H9 (cell line): Measurements from ENCODE around the gene CDC37. TPM values are rescaled to one million over a fixed set of nuclear protein-coding genes. Genes with fewer than 3 reads are reported as not detected.

Experiments
- DNase-seq: peaks from one replicate; pipeline ENCODE4 v3.0.0-alpha.2; 2017
- H2AFZ ChIP-seq: one replicate; pipeline ENCODE4 v1.6.1; 2013; ENCODE audit warnings: mild to moderate bottlenecking, low read length, control low read depth, moderate library complexity
- H2AK5ac ChIP-seq: 2 replicates; pipeline ENCODE4 v1.6.1; 2013; ENCODE audit warnings: low read length, control low read depth, mixed read lengths; ENCODE audit not compliant: insufficient read length
- H2BK120ac ChIP-seq: one replicate; pipeline ENCODE4 v1.6.1; 2013; ENCODE audit warnings: low read depth, mild to moderate bottlenecking, low read length, control low read depth, inconsistent platforms; ENCODE audit not compliant: poor library complexity, severe bottlenecking
- H2BK12ac ChIP-seq: 2 replicates; pipeline ENCODE4 v1.6.1; 2013; ENCODE audit warnings: low read length, control low read depth, mixed read lengths, low read depth; ENCODE audit not compliant: insufficient read length
- H2BK15ac ChIP-seq: 2 replicates; pipeline ENCODE4 v1.6.1; 2013; ENCODE audit warnings: low read depth, low read length, control low read depth
- H2BK20ac ChIP-seq: one replicate; pipeline ENCODE4 v1.6.1; 2013; ENCODE audit warnings: low read depth, mild to moderate bottlenecking, low read length, control low read depth, inconsistent platforms; ENCODE audit not compliant: poor library complexity, severe bottlenecking
- H2BK5ac ChIP-seq: 2 replicates; pipeline ENCODE4 v1.6.1; 2013; ENCODE audit warnings: low read length, control low read depth, mixed read lengths; ENCODE audit not compliant: insufficient read length
- H3K14ac ChIP-seq: 2 replicates; pipeline ENCODE4 v1.6.1; 2013; ENCODE audit warnings: low read length, control low read depth; ENCODE audit not compliant: insufficient read depth
- H3K18ac ChIP-seq: 2 replicates; pipeline ENCODE4 v1.6.1; 2013; ENCODE audit warnings: low read depth, mild to moderate bottlenecking, mixed read lengths, low read length, control low read depth; ENCODE audit not compliant: insufficient read length
- H3K23ac ChIP-seq: 2 replicates; pipeline ENCODE4 v1.6.1; 2013; ENCODE audit warnings: low read length, control low read depth, mixed read lengths, low read depth; ENCODE audit not compliant: insufficient read length
- H3K23me2 ChIP-seq: 2 replicates; pipeline ENCODE4 v1.6.1; 2013; ENCODE audit warnings: low read depth, mild to moderate bottlenecking, mixed read lengths, low read length, control low read depth; ENCODE audit not compliant: insufficient read length, poor library complexity, severe bottlenecking
- H3K27ac ChIP-seq: 2 replicates; pipeline ENCODE4 v1.5.1; 2013; ENCODE audit warnings: low read length, control low read depth, mixed read lengths, low read depth; ENCODE audit not compliant: insufficient read length
- H3K27me3 ChIP-seq: 2 replicates; pipeline ENCODE4 v1.6.1; 2013; ENCODE audit warnings: low read length, control low read depth, inconsistent platforms; ENCODE audit not compliant: insufficient read depth
- H3K4ac ChIP-seq: 2 replicates; pipeline ENCODE4 v1.6.1; 2013; ENCODE audit warnings: low read depth, mild to moderate bottlenecking, control low read depth, inconsistent platforms, low read length, moderate library complexity
- H3K4me1 ChIP-seq: 2 replicates; pipeline ENCODE4 v1.6.1; 2013; ENCODE audit warnings: low read length, control low read depth, inconsistent platforms; ENCODE audit not compliant: insufficient read depth
- H3K4me2 ChIP-seq: 2 replicates; pipeline ENCODE4 v1.6.1; 2013; ENCODE audit warnings: low read length, control low read depth, mixed read lengths; ENCODE audit not compliant: insufficient read length, insufficient read depth
- H3K56ac ChIP-seq: 2 replicates; pipeline ENCODE4 v1.6.1; 2013; ENCODE audit warnings: low read depth, mild to moderate bottlenecking, mixed read lengths, low read length, control low read depth; ENCODE audit not compliant: insufficient read length
- H3K79me1 ChIP-seq: 2 replicates; pipeline ENCODE4 v1.6.1; 2013; ENCODE audit warnings: low read depth, mild to moderate bottlenecking, moderate library complexity, low read length, control low read depth, inconsistent platforms; ENCODE audit not compliant: insufficient read depth, poor library complexity, severe bottlenecking
- H3K79me2 ChIP-seq: 2 replicates; pipeline ENCODE4 v1.6.1; 2013; ENCODE audit warnings: low read length, control low read depth, inconsistent platforms; ENCODE audit not compliant: insufficient read depth
- H3K9ac ChIP-seq: 2 replicates; pipeline ENCODE4 v1.6.1; 2013; ENCODE audit warnings: low read length, control low read depth, mixed read lengths; ENCODE audit not compliant: insufficient read length; ENCODE audit errors: extremely low read depth
- H3K9me3 ChIP-seq: one replicate; pipeline ENCODE4 v1.6.1; 2013; ENCODE audit warnings: low read depth, low read length, inconsistent platforms; ENCODE audit not compliant: control insufficient read depth
- H3T11ph ChIP-seq: one replicate; pipeline ENCODE4 v1.6.1; 2013; ENCODE audit warnings: mild to moderate bottlenecking, low read length, control low read depth, inconsistent platforms
- H4K20me1 ChIP-seq: one replicate; pipeline ENCODE4 v1.6.1; 2013; ENCODE audit not compliant: control insufficient read depth, insufficient read length, insufficient read depth
- H4K5ac ChIP-seq: 2 replicates; pipeline ENCODE4 v1.6.1; 2013; ENCODE audit warnings: low read depth, mild to moderate bottlenecking, mixed read lengths, low read length, control low read depth; ENCODE audit not compliant: insufficient read length
- H4K8ac ChIP-seq: replicated peaks from 2 replicates; pipeline ENCODE4 v1.6.1; 2013; ENCODE audit warnings: low read length, control low read depth, mixed read lengths, low read depth; ENCODE audit not compliant: insufficient read length
- H4K91ac ChIP-seq: 2 replicates; pipeline ENCODE4 v1.6.1; 2013; ENCODE audit warnings: low read depth, mild to moderate bottlenecking, moderate library complexity, mixed read lengths, low read length, control low read depth; ENCODE audit not compliant: insufficient read length
- H3K27ac Mint-ChIP-seq, 3 experiments: 2 replicates in 2 of 3; 3 replicates in 1 of 3; pipeline ENCODE4 v1.8.0; 2020 to 2021; ENCODE audit warnings: mixed read lengths in 3 of 3, mild to moderate bottlenecking in 1 of 3, moderate library complexity in 1 of 3
- H3K27me3 Mint-ChIP-seq: 2 replicates; pipeline ENCODE4 v1.8.0; 2021; ENCODE audit warnings: low read depth, mild to moderate bottlenecking, moderate library complexity, mixed read lengths
- H3K36me3 Mint-ChIP-seq, 3 experiments: 2 replicates in 2 of 3; 3 replicates in 1 of 3; pipeline ENCODE4 v1.8.0; 2020 to 2021; ENCODE audit warnings: low read depth in 3 of 3, mixed read lengths in 3 of 3; ENCODE audit not compliant: insufficient read depth in 1 of 3
- H3K4me1 Mint-ChIP-seq, 2 experiments: 2 replicates each; pipeline ENCODE4 v1.8.0; 2020; ENCODE audit warnings: mixed read lengths in 2 of 2
- H3K4me3 Mint-ChIP-seq, 2 experiments: 2 replicates in 1 of 2; 3 replicates in 1 of 2; pipeline ENCODE4 v1.8.0; 2020 to 2021; ENCODE audit warnings: mild to moderate bottlenecking in 2 of 2, mixed read lengths in 2 of 2, moderate library complexity in 1 of 2
- H3K9me3 Mint-ChIP-seq, 2 experiments: 2 replicates in 1 of 2; 3 replicates in 1 of 2; pipeline ENCODE4 v1.8.0; 2020; ENCODE audit warnings: mild to moderate bottlenecking in 2 of 2, mixed read lengths in 2 of 2, moderate library complexity in 1 of 2
- CTCF ChIP-seq: fragments of 200-600 bp; sonication (generic); conservative IDR thresholded peaks from 3 replicates; pipeline ENCODE4 v1.8.0; 2021; ENCODE audit warnings: antibody characterized with exemption, mild to moderate bottlenecking
- WGBS: extraction: QIAGEN DNeasy Blood & Tissue Kit; methylation state at CpG from one replicate; pipeline ENCODE4 v1.1.7; 2013; ENCODE audit warnings: missing lambda C conversion rate, low lambda C conversion rate, mixed read lengths; ENCODE audit not compliant: insufficient read length; ENCODE audit errors: extremely low coverage; 5-methylcytosine and 5-hydroxymethylcytosine counted together
- total RNA-seq: library from RNA; stranded (reverse); gene quantifications from 2 replicates; pipeline ENCODE4 v1.2.1, GENCODE V29; 2021

The CDC37 gene
- total RNA-seq, 1 experiment from 2014 or later: 155 TPM

GRCh38 chr19:10374931-10375330 lies 28.4 kb downstream of the CDC37 start:
- Histone ChIP-seq H3K23ac (no peak overlapping the region), H3K79me1 (no peaks in the 10 kb centered on the region), H4K20me1 (no peaks in the 10 kb centered on the region), H3K27me3 (no peaks in the 10 kb centered on the region), H3K79me2 (no peaks in the 10 kb centered on the region), H2BK12ac (no peak overlapping the region), H2BK15ac (no peak overlapping the region), H2BK5ac (no peak overlapping the region), H3K18ac (no peak overlapping the region), H3K4me2 (no peak overlapping the region), H3K27ac (no peak overlapping the region), H3K14ac (no peak overlapping the region), H3K9ac (no peak overlapping the region), H2BK120ac (no peak overlapping the region), H3K23me2 (no peaks in the 10 kb centered on the region), H4K91ac (no peak overlapping the region), H3K4ac (no peak overlapping the region), H3K9me3 (no peaks in the 10 kb centered on the region), H4K8ac (no peak overlapping the region), H2AK5ac (no peak overlapping the region), H2AFZ (no peak overlapping the region), H3T11ph (no peak overlapping the region), H2BK20ac (no peak overlapping the region), H4K5ac (no peak overlapping the region), H3K56ac (no peak overlapping the region), H3K4me1 (no peaks in the 10 kb centered on the region)
- Mint-ChIP-seq H3K9me3 (no peaks in the 10 kb centered on the region), H3K4me1 (peaks cover 5% of the 10 kb centered on the region in 2 experiments), H3K27ac (no peak overlapping the region; a peak in 1 of 7 replicates), H3K36me3 (peaks cover 7 to 23% (median 21%) of the 10 kb centered on the region in 3 experiments; a peak in 6 of 7 replicates), H3K27me3 (no peaks in the 10 kb centered on the region), H3K4me3 (no peak overlapping the region)
- no peak for TF ChIP-seq CTCF
- no peak for DNase-seq
- no CpG with 5 or more reads among the region's 5 CpGs for WGBS
